Tibial nerve (tissue), 4 donors: Measurements from ENCODE around the gene POMT2. TPM values are rescaled to one million over a fixed set of nuclear protein-coding genes. Genes with fewer than 3 reads are reported as not detected.
"Not testable (repeated sequence)": the region's sequence is repeated elsewhere in the genome, so short reads cannot be mapped to it uniquely, and the experiment has no call there.

Experiments
- DNase-seq, 2 donors: peaks; one replicate each; pipeline ENCODE4 v3.0.0-alpha.2; 2019; ENCODE audit warnings: low spot score in 2 of 2
- H3K27ac ChIP-seq, 4 donors: fragments of 200-600 bp; sonication (generic) in 3 of 4; one replicate each; pipeline ENCODE4 v1.5.1; 2017 to 2019; ENCODE audit warnings: mild to moderate bottlenecking in 1 of 4
- H3K27me3 ChIP-seq, 2 donors: fragments of 200-600 bp; sonication (generic) in 1 of 2; one replicate each; pipeline versions ENCODE4 v1.5.1 to v1.6.0; 2017 to 2019
- H3K36me3 ChIP-seq, 3 donors: fragments of 200-600 bp; sonication (generic); one replicate each; pipeline ENCODE4 v1.5.1; 2018 to 2019
- H3K4me1 ChIP-seq, 4 donors: fragments of 200-600 bp; sonication (generic) in 3 of 4; one replicate each; pipeline ENCODE4 v1.5.1; 2017 to 2019
- H3K4me3 ChIP-seq, 4 donors: fragments of 200-600 bp; sonication (generic) in 3 of 4; one replicate each; pipeline ENCODE4 v1.5.1; 2017 to 2019; ENCODE audit warnings: mild to moderate bottlenecking in 1 of 4, moderate library complexity in 1 of 4
- H3K9me3 ChIP-seq, 4 donors: fragments of 200-600 bp; sonication (generic) in 3 of 4; one replicate each; pipeline ENCODE4 v1.5.1; 2017 to 2019
- EP300 ChIP-seq, 2 donors: sonication (generic); formaldehyde crosslinking; IDR thresholded peaks; one replicate each; pipeline ENCODE4 v1.6.1; 2017; ENCODE audit warnings: antibody characterized with exemption in 2 of 2, mild to moderate bottlenecking in 1 of 2
- POLR2A ChIP-seq, 2 donors: fragments of 450-650 bp; IDR thresholded peaks; one replicate each; pipeline ENCODE4 v1.6.1; 2017; ENCODE audit warnings: antibody characterized with exemption in 2 of 2, mild to moderate bottlenecking in 2 of 2, moderate library complexity in 2 of 2
- whole genome bisulfite sequencing, 2 donors: methylation state at CpG; one replicate each; pipeline ENCODE4 v1.1.5; 2018; 5-methylcytosine and 5-hydroxymethylcytosine counted together
- total RNA-seq, 4 donors: library from RNA; depleted of rRNA; stranded (reverse); fragments of >200 nt; gene quantifications; one replicate each; pipeline ENCODE4 v1.1.0, GENCODE V29; 2016
- TF ChIP-seq, protein P1 (sequence below), 5 experiments: fragments of 200-600 bp in 3 of 5; fragments of 450-650 bp in 2 of 5; sonication (generic) in 3 of 5; IDR thresholded peaks; one replicate each; pipeline ENCODE4 v1.5.1; 2016 to 2019; ENCODE audit warnings: antibody characterized with exemption in 5 of 5, mild to moderate bottlenecking in 3 of 5, moderate library complexity in 2 of 5

Gene POMT2
- total RNA-seq, 4 donors from 2014 or later, result 23.9 to 38.7 (median 28.9) TPM

DNA sequence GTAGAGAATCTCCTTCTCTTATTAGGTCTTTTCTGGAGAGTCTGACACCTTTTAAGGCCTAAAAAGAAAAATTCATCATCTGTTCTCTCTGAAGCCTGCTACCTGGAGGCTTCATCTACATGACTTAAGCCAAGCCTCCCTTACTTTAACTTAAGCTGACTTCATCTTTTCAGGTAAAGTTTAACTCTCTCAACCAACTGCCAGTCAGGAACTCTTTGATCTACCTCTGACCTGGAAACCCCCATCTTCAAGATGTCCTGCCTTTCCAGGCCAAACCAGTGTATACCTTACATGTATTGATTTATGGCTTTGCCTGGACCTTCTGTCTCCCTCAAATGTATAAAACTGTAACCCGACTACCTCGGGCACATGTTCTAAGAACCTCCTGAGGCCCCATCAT is 17.6 kb upstream of the POMT2 start:
- Histone ChIP-seq H3K9me3 (no peaks in the 10 kb centered on the region), H3K36me3 (peaks cover 0 to 49% (median 6%) of the 10 kb centered on the region in 3 donors), H3K4me1 (no peaks in the 10 kb centered on the region), H3K27ac (no peak overlapping the region), H3K4me3 (no peak overlapping the region), H3K27me3 (no peaks in the 10 kb centered on the region)
- WGBS, 2 donors, result 75 to 85% methylated on average over 2 of the region's 2 CpGs
- DNase-seq, result no peak
- TF ChIP-seq EP300 (IDR thresholded peaks at IDR 0.05), result no peak
- TF ChIP-seq POLR2A (IDR thresholded peaks at IDR 0.05), result no peak
- TF ChIP-seq, protein P1, sequence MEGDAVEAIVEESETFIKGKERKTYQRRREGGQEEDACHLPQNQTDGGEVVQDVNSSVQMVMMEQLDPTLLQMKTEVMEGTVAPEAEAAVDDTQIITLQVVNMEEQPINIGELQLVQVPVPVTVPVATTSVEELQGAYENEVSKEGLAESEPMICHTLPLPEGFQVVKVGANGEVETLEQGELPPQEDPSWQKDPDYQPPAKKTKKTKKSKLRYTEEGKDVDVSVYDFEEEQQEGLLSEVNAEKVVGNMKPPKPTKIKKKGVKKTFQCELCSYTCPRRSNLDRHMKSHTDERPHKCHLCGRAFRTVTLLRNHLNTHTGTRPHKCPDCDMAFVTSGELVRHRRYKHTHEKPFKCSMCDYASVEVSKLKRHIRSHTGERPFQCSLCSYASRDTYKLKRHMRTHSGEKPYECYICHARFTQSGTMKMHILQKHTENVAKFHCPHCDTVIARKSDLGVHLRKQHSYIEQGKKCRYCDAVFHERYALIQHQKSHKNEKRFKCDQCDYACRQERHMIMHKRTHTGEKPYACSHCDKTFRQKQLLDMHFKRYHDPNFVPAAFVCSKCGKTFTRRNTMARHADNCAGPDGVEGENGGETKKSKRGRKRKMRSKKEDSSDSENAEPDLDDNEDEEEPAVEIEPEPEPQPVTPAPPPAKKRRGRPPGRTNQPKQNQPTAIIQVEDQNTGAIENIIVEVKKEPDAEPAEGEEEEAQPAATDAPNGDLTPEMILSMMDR (IDR thresholded peaks at IDR 0.05), result no peak

DNA sequence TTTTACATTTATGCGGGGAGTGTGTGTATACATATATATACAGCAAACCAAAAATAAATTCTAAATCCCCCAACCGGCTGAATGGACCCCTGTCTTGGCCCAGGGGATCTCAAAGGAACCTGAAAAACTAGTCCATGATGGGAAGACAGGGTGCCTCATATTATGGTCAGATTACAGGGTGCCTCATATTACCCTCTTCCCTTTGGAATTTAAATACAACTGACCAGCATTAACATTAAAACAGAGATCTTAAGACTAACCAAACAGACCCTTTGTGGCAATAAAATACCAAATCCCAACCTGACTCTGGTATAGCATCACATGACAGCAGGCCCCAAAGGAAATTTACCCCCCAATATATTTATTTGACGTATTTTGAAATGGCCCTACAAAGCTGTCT is 17.2 kb upstream of the POMT2 start:
- 83 to 88% methylated on average over 3 of the region's 3 CpGs for WGBS, 2 donors
- Histone ChIP-seq H3K9me3 (no peaks in the 10 kb centered on the region), H3K4me3 (no peak overlapping the region), H3K36me3 (peaks cover 0 to 45% (median 6%) of the 10 kb centered on the region in 3 donors), H3K27me3 (no peaks in the 10 kb centered on the region), H3K27ac (no peak overlapping the region), H3K4me1 (no peaks in the 10 kb centered on the region)
- no peak for DNase-seq
- TF ChIP-seq POLR2A (IDR thresholded peaks at IDR 0.05), result no peak
- TF ChIP-seq, protein P1 (IDR thresholded peaks at IDR 0.05), result no peak
- TF ChIP-seq EP300 (IDR thresholded peaks at IDR 0.05), result no peak

DNA sequence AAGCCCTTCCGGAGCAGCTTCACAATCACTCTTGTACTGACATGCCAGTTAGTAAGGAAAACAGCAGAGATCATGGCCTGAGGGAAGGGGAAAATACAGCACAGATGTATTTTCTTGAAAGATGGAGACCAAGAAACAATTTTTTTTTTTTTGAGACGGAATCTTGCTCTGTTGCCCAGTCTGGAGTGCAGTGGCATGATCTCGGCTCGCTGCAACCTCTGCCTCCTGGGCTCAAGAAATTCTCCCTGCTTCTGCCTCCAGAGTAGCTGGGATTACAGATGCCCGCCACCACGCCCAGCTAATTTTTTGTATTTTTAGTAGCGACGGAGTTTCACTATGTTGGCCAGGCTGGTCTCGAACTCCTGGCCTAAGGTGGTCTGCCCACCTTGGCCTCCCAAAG is 16.6 kb upstream of the POMT2 start:
- not testable (repeated sequence) for H3K4me1 ChIP-seq, H3K27me3 ChIP-seq, H3K27ac ChIP-seq, H3K9me3 ChIP-seq, DNase-seq, H3K4me3 ChIP-seq
- peaks cover 0 to 39% (median 6%) of the 10 kb centered on the region in 3 donors for H3K36me3 ChIP-seq
- 89 to 95% methylated on average over 9 of the region's 9 CpGs for WGBS, 2 donors

DNA sequence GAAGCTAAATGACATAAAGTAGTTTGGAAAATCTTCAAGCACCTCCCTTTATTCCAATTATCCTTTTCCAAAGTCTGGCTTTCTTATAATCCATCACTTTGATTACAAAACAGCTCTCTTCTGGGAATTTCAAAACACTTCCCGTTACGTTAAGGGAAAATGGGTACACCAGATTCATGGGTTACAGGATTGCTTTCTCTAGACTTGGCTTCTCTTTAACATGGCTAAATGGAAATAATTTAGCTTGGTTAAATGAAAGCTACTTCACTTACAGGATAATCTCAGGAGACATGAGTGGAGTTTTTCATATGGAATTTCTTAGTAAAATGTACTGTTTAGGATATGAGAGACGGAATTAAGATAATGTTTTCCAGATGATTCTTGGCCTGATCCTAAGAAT is 14.9 kb upstream of the POMT2 start:
- Histone ChIP-seq H3K27ac (no peak overlapping the region), H3K36me3 (peaks cover 0 to 22% (median 0%) of the 10 kb centered on the region in 3 donors), H3K27me3 (no peaks in the 10 kb centered on the region), H3K4me3 (no peak overlapping the region), H3K4me1 (no peaks in the 10 kb centered on the region), H3K9me3 (no peaks in the 10 kb centered on the region)
- 75 to 79% methylated on average over 3 of the region's 3 CpGs for WGBS, 2 donors
- DNase-seq, result no peak
- TF ChIP-seq, protein P1 (IDR thresholded peaks at IDR 0.05), result no peak
- no peak for TF ChIP-seq EP300 (IDR thresholded peaks at IDR 0.05)
- no peak for TF ChIP-seq POLR2A (IDR thresholded peaks at IDR 0.05)

DNA sequence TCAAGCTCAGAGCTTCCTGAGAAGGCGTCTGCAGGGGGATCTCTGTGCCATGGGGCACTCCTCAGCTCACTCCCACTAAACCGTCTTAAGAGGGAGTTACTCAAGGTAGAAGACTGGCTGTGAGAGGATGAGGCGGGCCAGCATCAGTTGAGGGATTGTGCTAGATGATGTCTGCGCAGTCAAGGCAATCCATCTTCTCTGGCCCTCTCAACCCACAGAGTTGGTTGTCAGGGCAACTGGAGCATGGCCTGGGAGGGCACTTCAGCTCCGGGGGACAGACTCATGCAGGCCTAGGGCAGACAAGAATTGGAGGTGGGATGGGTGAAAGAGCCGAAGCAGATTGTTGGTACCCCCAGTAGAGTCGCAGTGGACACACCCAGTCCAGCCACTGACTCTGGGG is 9.2 kb upstream of the POMT2 start:
- Histone ChIP-seq H3K4me3 (no peak overlapping the region), H3K4me1 (no peaks in the 10 kb centered on the region), H3K27ac (no peak overlapping the region), H3K9me3 (no peaks in the 10 kb centered on the region), H3K27me3 (no peaks in the 10 kb centered on the region), H3K36me3 (no peaks in the 10 kb centered on the region)
- DNase-seq, result no peak
- TF ChIP-seq EP300 (IDR thresholded peaks at IDR 0.05) (no peak), POLR2A (IDR thresholded peaks at IDR 0.05) (no peak)
- TF ChIP-seq, protein P1 (IDR thresholded peaks at IDR 0.05), result no peak
- 87 to 92% methylated on average over 7 of the region's 7 CpGs for WGBS, 2 donors

DNA sequence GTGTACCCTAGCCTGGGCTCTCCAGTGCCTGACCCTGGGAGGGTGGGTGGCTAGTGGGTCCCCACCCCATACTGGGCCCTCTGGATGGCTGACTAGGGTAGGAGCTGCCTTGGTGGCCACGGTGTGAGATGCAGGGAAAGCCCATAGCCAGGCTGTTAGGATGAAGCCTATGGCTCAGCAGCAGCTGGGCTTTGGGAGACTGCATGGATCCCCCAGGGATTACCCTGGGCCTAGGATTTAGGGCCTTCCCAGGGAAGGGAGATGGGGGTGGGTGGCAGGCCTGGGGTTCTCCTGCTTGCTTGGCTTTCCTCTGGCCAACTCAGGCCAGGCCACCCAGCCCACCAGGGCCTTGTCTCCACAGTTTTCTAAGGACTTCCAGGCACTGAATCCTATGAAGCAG is 6.4 kb upstream of the POMT2 start:
- TF ChIP-seq, protein P1 (IDR thresholded peaks at IDR 0.05), result no peak
- TF ChIP-seq EP300 (IDR thresholded peaks at IDR 0.05) (no peak), POLR2A (IDR thresholded peaks at IDR 0.05) (no peak)
- 100% methylated on average over 1 of the region's 1 CpG; no CpG with 5 or more reads in 1 of the 2 donors for WGBS, 2 donors

More for the DNA sequence above, 6.4 kb upstream of the POMT2 start:
- peaks cover 0 to 8% (median 1%) of the 10 kb centered on the region in 4 donors for H3K4me1 ChIP-seq
- no peaks in the 10 kb centered on the region for H3K27me3 ChIP-seq
- no peak for DNase-seq
- no peak overlapping the region for H3K27ac ChIP-seq
- no peak overlapping the region for H3K4me3 ChIP-seq
- H3K9me3 ChIP-seq, result no peaks in the 10 kb centered on the region
- H3K36me3 ChIP-seq, result no peaks in the 10 kb centered on the region
